Right atrium auricular region (tissue), 2 donors: ENCODE measurements around the gene RIMBP2. TPM values are rescaled to one million over a fixed set of nuclear protein-coding genes. Genes with fewer than 3 reads are reported as not detected.

ENCODE experiments used
- DNase-seq: peaks from one replicate; pipeline ENCODE4 v3.0.0-alpha.2; 2019; ENCODE audit warnings: low spot score
- H3K27ac ChIP-seq, 2 donors: fragments of 200-600 bp; sonication (generic); 1 replicate in 1 of 2; 2 replicates in 1 of 2; pipeline ENCODE4 v1.5.1; 2016 to 2019
- H3K27me3 ChIP-seq, 2 donors: fragments of 200-600 bp; sonication (generic); one replicate each; pipeline versions ENCODE4 v1.5.1 to v1.6.0; 2017 to 2019
- H3K36me3 ChIP-seq: fragments of 200-600 bp; sonication (generic); one replicate; pipeline ENCODE4 v1.5.1; 2016
- H3K4me1 ChIP-seq, 2 donors: fragments of 200-600 bp; sonication (generic); one replicate each; pipeline versions ENCODE4 v1.5.1 to v1.6.0; 2017 to 2019
- H3K4me3 ChIP-seq, 2 donors: fragments of 200-600 bp; sonication (generic); 1 replicate in 1 of 2; 2 replicates in 1 of 2; pipeline ENCODE4 v1.5.1; 2017 to 2019; ENCODE audit warnings: mild to moderate bottlenecking in 1 of 2, moderate library complexity in 1 of 2
- H3K9me3 ChIP-seq, 2 donors: fragments of 200-600 bp; sonication (generic); one replicate each; pipeline ENCODE4 v1.5.1; 2019
- CTCF ChIP-seq, 2 donors: fragments of 200-600 bp; sonication (generic); IDR thresholded peaks; one replicate each; pipeline ENCODE4 v1.5.1; 2019; ENCODE audit warnings: antibody characterized with exemption in 2 of 2
- total RNA-seq, 2 donors: library from RNA; depleted of rRNA; stranded (reverse); fragments of >200 nt; gene quantifications; one replicate each; pipeline ENCODE4 v1.1.0, GENCODE V29; 2016

The RIMBP2 gene
- total RNA-seq, 2 donors from 2014 or later, result 0.04 TPM; not detected in 1

GRCh38 chr12:130412384-130412783, 303.7 kb downstream of the RIMBP2 start:
- Histone ChIP-seq H3K36me3 (no peaks in the 10 kb centered on the region), H3K27ac (no peak overlapping the region), H3K9me3 (no peaks in the 10 kb centered on the region), H3K4me1 (no peaks in the 10 kb centered on the region), H3K4me3 (no peak overlapping the region), H3K27me3 (no peaks in the 10 kb centered on the region)
- TF ChIP-seq CTCF (IDR thresholded peaks at IDR 0.05), result no peak
- DNase-seq, result peak; percentile 11

GRCh38 chr12:130405332-130405731, 310.8 kb downstream of the RIMBP2 start:
- no peak for TF ChIP-seq CTCF (IDR thresholded peaks at IDR 0.05)
- Histone ChIP-seq H3K9me3 (no peaks in the 10 kb centered on the region), H3K36me3 (no peaks in the 10 kb centered on the region), H3K4me1 (no peaks in the 10 kb centered on the region), H3K27me3 (no peaks in the 10 kb centered on the region), H3K27ac (no peak overlapping the region), H3K4me3 (no peak overlapping the region)
- DNase-seq, result no peak

- Histone ChIP-seq H3K36me3 (no peaks in the 10 kb centered on the region), H3K9me3 (no peaks in the 10 kb centered on the region), H3K4me3 (no peak overlapping the region), H3K27me3 (no peaks in the 10 kb centered on the region), H3K4me1 (no peaks in the 10 kb centered on the region), H3K27ac (no peak overlapping the region)
- no peak for DNase-seq
- TF ChIP-seq CTCF (IDR thresholded peaks at IDR 0.05), result peak in 1 of 2 donors; percentile 59
These were observed 314.4 kb downstream of the RIMBP2 start for GRCh38 chr12:130401703-130402102.

- Histone ChIP-seq H3K27ac (no peak overlapping the region), H3K4me3 (no peak overlapping the region), H3K27me3 (no peaks in the 10 kb centered on the region), H3K4me1 (no peaks in the 10 kb centered on the region), H3K36me3 (no peaks in the 10 kb centered on the region), H3K9me3 (no peaks in the 10 kb centered on the region)
- TF ChIP-seq CTCF (IDR thresholded peaks at IDR 0.05), result no peak
- DNase-seq, result no peak
These were observed 317.8 kb downstream of the RIMBP2 start for GRCh38 chr12:130398100-130398848.

- no peak for DNase-seq
- TF ChIP-seq CTCF (IDR thresholded peaks at IDR 0.05), result no peak
- no peak overlapping the region for H3K4me3 ChIP-seq
- no peaks in the 10 kb centered on the region for H3K27me3 ChIP-seq
- H3K36me3 ChIP-seq, result no peaks in the 10 kb centered on the region
- no peaks in the 10 kb centered on the region for H3K9me3 ChIP-seq
- H3K27ac ChIP-seq, result no peak overlapping the region
- no peaks in the 10 kb centered on the region for H3K4me1 ChIP-seq
These were observed 319.4 kb downstream of the RIMBP2 start for GRCh38 chr12:130396667-130397066.

- no peak overlapping the region for H3K27ac ChIP-seq
- no peaks in the 10 kb centered on the region for H3K27me3 ChIP-seq
- DNase-seq, result no peak
- H3K4me3 ChIP-seq, result no peak overlapping the region
- TF ChIP-seq CTCF (IDR thresholded peaks at IDR 0.05), result no peak
- H3K4me1 ChIP-seq, result no peaks in the 10 kb centered on the region
- no peaks in the 10 kb centered on the region for H3K36me3 ChIP-seq
- no peaks in the 10 kb centered on the region for H3K9me3 ChIP-seq
These were observed 321.2 kb downstream of the RIMBP2 start for GRCh38 chr12:130394906-130395305.
